SK-N-SH (cell line): ENCODE measurements around the gene NETO2. TPM values are rescaled to one million over a fixed set of nuclear protein-coding genes. Genes with fewer than 3 reads are reported as not detected.

Experiments
- CTCF ChIA-PET: fragments of 300-600, 350-600 bp; formaldehyde crosslinking; extraction: SDS; loops from one replicate; lab custom pipeline; 2021; lab: Yijun Ruan, JAX
- POLR2A ChIA-PET: fragments of 350-600 bp; sonication (Branson Sonifier 250); formaldehyde crosslinking; extraction: SDS; loops from one replicate; lab custom pipeline; 2020; ENCODE audit warnings: antibody characterized with exemption, inconsistent platforms; lab: Yijun Ruan, JAX
- DNase-seq: peaks from one replicate; pipeline ENCODE4 v3.0.0; 2012
- H2AFZ ChIP-seq: fragments of 200-600 bp; sonication (generic); 2 replicates; pipeline ENCODE4 v1.8.1; 2016; ENCODE audit warnings: antibody characterized with exemption, mild to moderate bottlenecking, low read depth
- H3F3A ChIP-seq: fragments of 200-600 bp; sonication (generic); replicated peaks from 2 replicates; pipeline ENCODE3; 2016; ENCODE audit warnings: antibody characterized with exemption, mild to moderate bottlenecking; ENCODE audit not compliant: insufficient read depth
- H3K27ac ChIP-seq, 2 experiments: fragments of 200-500 bp in 1 of 2; fragments of 200-600 bp in 1 of 2; sonication (Bioruptor generic) in 1 of 2; sonication (generic), shearing (Covaris generic) in 1 of 2; 2 replicates each; pipeline versions ENCODE4 v1.5.1 to v1.6.1; 2014 to 2016; ENCODE audit warnings: low read depth in 2 of 2, inconsistent platforms in 1 of 2, low read length in 1 of 2, mild to moderate bottlenecking in 1 of 2, mixed read lengths in 1 of 2
- H3K27me3 ChIP-seq: fragments of 200-600 bp; sonication (generic), shearing (Covaris generic); 2 replicates; pipeline ENCODE4 v1.6.1; 2016; ENCODE audit warnings: mixed run types; ENCODE audit not compliant: insufficient read depth
- H3K36me3 ChIP-seq, 2 experiments: fragments of 200-500 bp in 1 of 2; fragments of 200-600 bp in 1 of 2; sonication (Bioruptor generic) in 1 of 2; sonication (generic) in 1 of 2; replicated peaks in 1 of 2; 2 replicates each; pipeline versions ENCODE3 to v1.5.1; 2014 to 2016; ENCODE audit warnings: low read length in 1 of 2, mild to moderate bottlenecking in 1 of 2; ENCODE audit not compliant: insufficient read depth in 2 of 2, control insufficient read depth in 1 of 2
- H3K4me1 ChIP-seq, 2 experiments: fragments of 200-500 bp in 1 of 2; fragments of 200-600 bp in 1 of 2; sonication (Bioruptor generic) in 1 of 2; sonication (generic), shearing (Covaris generic) in 1 of 2; 2 replicates each; pipeline versions ENCODE4 v1.5.1 to v1.6.1; 2014 to 2016; ENCODE audit warnings: low read depth in 1 of 2, low read length in 1 of 2, mixed run types in 1 of 2; ENCODE audit not compliant: insufficient read depth in 2 of 2, control insufficient read depth in 1 of 2
- H3K4me2 ChIP-seq: fragments of 200-600 bp; sonication (generic), shearing (Covaris generic); 2 replicates; pipeline ENCODE4 v1.6.1; 2017; ENCODE audit warnings: mixed run types
- H3K4me3 ChIP-seq, 2 experiments: fragments of 200-500 bp in 1 of 2; fragments of 200-600 bp in 1 of 2; sonication (Bioruptor generic) in 1 of 2; sonication (generic), shearing (Covaris generic) in 1 of 2; 2 replicates each; pipeline versions ENCODE4 v1.5.1 to v1.8.1; 2014 to 2016; ENCODE audit warnings: low read depth in 2 of 2, inconsistent platforms in 1 of 2, low read length in 1 of 2, mild to moderate bottlenecking in 1 of 2, mixed read lengths in 1 of 2, moderate library complexity in 1 of 2
- H3K79me2 ChIP-seq: fragments of 200-600 bp; sonication (generic); 2 replicates; pipeline ENCODE4 v1.8.1; 2017; ENCODE audit warnings: mild to moderate bottlenecking; ENCODE audit not compliant: insufficient read depth
- H3K9ac ChIP-seq: fragments of 200-600 bp; sonication (generic); 2 replicates; pipeline ENCODE4 v1.6.1; 2017; ENCODE audit warnings: mixed run types
- H3K9me2 ChIP-seq: fragments of 200-600 bp; sonication (generic); 2 replicates; pipeline ENCODE4 v1.6.1; 2017; ENCODE audit warnings: mixed run types
- H3K9me3 ChIP-seq: fragments of 200-600 bp; sonication (generic); 2 replicates; pipeline ENCODE4 v1.6.1; 2017; ENCODE audit warnings: mixed run types, mild to moderate bottlenecking, moderate library complexity
- H4K20me1 ChIP-seq: fragments of 200-600 bp; sonication (generic); 2 replicates; pipeline ENCODE4 v1.6.1; 2017; ENCODE audit warnings: mild to moderate bottlenecking, mixed run types; ENCODE audit not compliant: insufficient read depth
- CTCF ChIP-seq: fragments of 200-600 bp; sonication (generic); IDR thresholded peaks from 2 replicates; pipeline ENCODE4 v1.6.1; 2017; ENCODE audit warnings: antibody characterized with exemption, mild to moderate bottlenecking, moderate library complexity
- EP300 ChIP-seq, 2 experiments: IDR thresholded peaks; 2 replicates each; pipeline versions ENCODE4 v1.4.0 to v1.6.1; 2012; ENCODE audit warnings: borderline replicate concordance in 1 of 2, low read depth in 1 of 2, low read length in 1 of 2
- EZH2phosphoT487 ChIP-seq: fragments of 200-600 bp; sonication (generic); IDR thresholded peaks from 2 replicates; pipeline ENCODE4 v1.6.1; 2017; ENCODE audit warnings: low read depth, mixed run types, mild to moderate bottlenecking, antibody characterized with exemption, moderate library complexity, borderline replicate concordance
- FOSL2 ChIP-seq: IDR thresholded peaks from 2 replicates; pipeline ENCODE4 v1.4.0; 2012; ENCODE audit warnings: low read depth, mild to moderate bottlenecking, moderate library complexity, borderline replicate concordance
- GATA2 ChIP-seq: sonication (generic); formaldehyde crosslinking; IDR thresholded peaks from 2 replicates; pipeline ENCODE4 v1.5.0; 2020; ENCODE audit warnings: mild to moderate bottlenecking, missing genetic modification reagents
- IRF3 ChIP-seq: fragments of 150-350 bp; IDR thresholded peaks from 2 replicates; pipeline ENCODE4 v1.6.1; 2016; ENCODE audit warnings: mild to moderate bottlenecking, low read depth, low read length
- NFIC ChIP-seq: IDR thresholded peaks from 2 replicates; pipeline ENCODE4 v1.4.0; 2012; ENCODE audit warnings: borderline replicate concordance
- NRF1 ChIP-seq: IDR thresholded peaks from 2 replicates; pipeline ENCODE4 v1.6.1; 2012; ENCODE audit warnings: low read depth, mild to moderate bottlenecking, low read length
- POLR2AphosphoS5 ChIP-seq: IDR thresholded peaks from 2 replicates; pipeline ENCODE4 v1.6.1; 2012; ENCODE audit warnings: low read depth, low read length
- RCOR1 ChIP-seq: fragments of 150-350 bp; IDR thresholded peaks from 2 replicates; pipeline ENCODE4 v1.6.1; 2017; ENCODE audit warnings: antibody characterized with exemption, low read length
- RFX5 ChIP-seq: IDR thresholded peaks from 2 replicates; pipeline ENCODE4 v1.6.1; 2012; ENCODE audit warnings: mild to moderate bottlenecking, improper control_type of control experiment, low read length
- RXRA ChIP-seq: IDR thresholded peaks from 2 replicates; pipeline ENCODE4 v1.4.0; 2012; ENCODE audit warnings: low read depth, mild to moderate bottlenecking, borderline replicate concordance
- SMC3 ChIP-seq: IDR thresholded peaks from 2 replicates; pipeline ENCODE4 v1.6.1; 2012; ENCODE audit warnings: low read depth, low read length, improper control_type of control experiment
- TCF12 ChIP-seq: IDR thresholded peaks from 2 replicates; pipeline ENCODE4 v1.4.0; 2012
- USF1 ChIP-seq: IDR thresholded peaks from 2 replicates; pipeline ENCODE4 v1.4.0; 2012; ENCODE audit warnings: low read depth, borderline replicate concordance
- ZBTB33 ChIP-seq: IDR thresholded peaks from 2 replicates; pipeline ENCODE4 v1.4.0; 2012; ENCODE audit warnings: low read depth, borderline replicate concordance
- WGBS: methylation state at CpG from one replicate; pipeline ENCODE4 v1.1.6; 2017; ENCODE audit warnings: low lambda C conversion rate; 5-methylcytosine and 5-hydroxymethylcytosine counted together
- polyA plus RNA-seq, 3 experiments: library from polyadenylated mRNA; depleted of rRNA; stranded (reverse); fragments of >200 nt; gene quantifications; 2 replicates each; pipeline ENCODE4 v1.2.3, GENCODE V29; 2012

NETO2 gene
- polyA plus RNA-seq, 1 of the 3 experiments (the other 2 are of a cell fraction): 48.8 TPM

- ChIA-PET CTCF (no interaction called here), POLR2A (no interaction called here)
- no peaks in the 10 kb centered on the region for H3K27me3 ChIP-seq
- no peak overlapping the region for H3K4me3 ChIP-seq
- H3K79me2 ChIP-seq: no peaks in the 10 kb centered on the region
- peaks cover 3% of the 10 kb centered on the region for H3F3A ChIP-seq
- TF ChIP-seq SMC3 (no peak), NRF1 (no peak), ZBTB33 (no peak), FOSL2 (no peak), RXRA (no peak), NFIC (no peak), CTCF (no peak), POLR2AphosphoS5 (no peak), RFX5 (no peak), GATA2 (CRISPR knock-in tag) (no peak), USF1 (no peak), EZH2phosphoT487 (no peak), RCOR1 (no peak), TCF12 (no peak), EP300 (IDR thresholded peaks at IDR 0.05; ENCODE audit: borderline replicate concordance in 1 of 2, low read depth in 1 of 2, low read length in 1 of 2) (no peak), IRF3 (no peak)
- H3K9me3 ChIP-seq: no peaks in the 10 kb centered on the region
- peaks cover 0 to 6% of the 10 kb centered on the region in 2 experiments; a peak in 2 of 4 replicates for H3K4me1 ChIP-seq
- H3K4me2 ChIP-seq: no peak overlapping the region
- 92% methylated on average over 8 of the region's 8 CpGs for WGBS
- no peaks in the 10 kb centered on the region for H4K20me1 ChIP-seq
- no peak for DNase-seq
- no peaks in the 10 kb centered on the region for H3K36me3 ChIP-seq
- no peaks in the 10 kb centered on the region for H3K9me2 ChIP-seq
- H2AFZ ChIP-seq: no peak overlapping the region
- no peak overlapping the region for H3K27ac ChIP-seq
- H3K9ac ChIP-seq: no peak overlapping the region
Observed at GRCh38 chr16:47180073-47180472, 36.3 kb upstream of the NETO2 start.
